Endothelial cell of umbilical vein (primary cell): ENCODE results near the gene MCC. TPM values are rescaled to one million over a fixed set of nuclear protein-coding genes. Genes with fewer than 3 reads are reported as not detected.

Source experiments
- BruUV-seq: library from RNA; stranded (reverse); fragments of 400-500 nt; replicated peaks from 2 replicates; lab custom pipeline; 2021; lab: Mats Ljungman, UMichigan
- CTCF ChIA-PET: fragments of 300-600, 350-600 bp; sonication (Branson Sonifier 250); formaldehyde crosslinking; loops from one replicate; lab custom pipeline; 2021; ENCODE audit warnings: antibody characterized with exemption, inconsistent platforms; lab: Charles Lee
- POLR2A ChIA-PET: fragments of 300-600, 350-600 bp; sonication (Branson Sonifier 250); formaldehyde crosslinking; loops from one replicate; lab custom pipeline; 2021; ENCODE audit warnings: antibody characterized with exemption, inconsistent platforms; lab: Charles Lee
- DNase-seq: peaks from one replicate; pipeline ENCODE4 v3.0.0-alpha.2; 2011; ENCODE audit warnings: low read depth, low spot score
- FAIRE-seq: peaks from 2 replicates; lab custom pipeline; 2011; peaks lifted over from hg19 to GRCh38; lab: Jason Lieb, UNC
- H2AFZ ChIP-seq: 2 replicates; pipeline ENCODE4 v1.6.0; 2012; ENCODE audit warnings: low read depth, low read length, control low read depth, inconsistent platforms
- H3K27ac ChIP-seq: 2 replicates; pipeline ENCODE4 v1.5.1; 2011; ENCODE audit warnings: low read depth, mild to moderate bottlenecking, control low read depth, low read length, moderate library complexity; ENCODE audit not compliant: insufficient read depth
- H3K27me3 ChIP-seq, 2 experiments: 2 replicates each; pipeline versions ENCODE4 v1.6.0 to v1.6.1; 2011; ENCODE audit warnings: low read length in 2 of 2, mixed read lengths in 1 of 2; ENCODE audit not compliant: control insufficient read depth in 2 of 2, insufficient read depth in 2 of 2
- H3K36me3 ChIP-seq, 2 experiments: 2 replicates in 1 of 2; 3 replicates in 1 of 2; pipeline ENCODE4 v1.5.1; 2011; ENCODE audit warnings: low read length in 2 of 2, mild to moderate bottlenecking in 1 of 2, moderate library complexity in 1 of 2; ENCODE audit not compliant: control insufficient read depth in 2 of 2, insufficient read depth in 2 of 2; ENCODE audit errors: extremely low read depth in 1 of 2
- H3K4me1 ChIP-seq: 3 replicates; pipeline ENCODE4 v1.5.1; 2011; ENCODE audit warnings: mild to moderate bottlenecking, low read length; ENCODE audit not compliant: control insufficient read depth, insufficient read depth; ENCODE audit errors: extremely low read depth
- H3K4me2 ChIP-seq: 2 replicates; pipeline ENCODE4 v1.6.1; 2011; ENCODE audit warnings: low read length, control low read depth, mixed read lengths; ENCODE audit not compliant: insufficient read depth
- H3K4me3 ChIP-seq, 3 experiments: fragments of 200-600 bp in 1 of 3; sonication (generic), shearing (Covaris generic) in 1 of 3; replicated peaks in 1 of 3; 2 replicates each; pipeline ENCODE4 v1.5.1; 2011 to 2016; ENCODE audit warnings: control low read depth in 3 of 3, low read length in 3 of 3, mild to moderate bottlenecking in 2 of 3, inconsistent platforms in 1 of 3, low read depth in 1 of 3, moderate library complexity in 1 of 3; ENCODE audit not compliant: insufficient read depth in 1 of 3
- H3K79me2 ChIP-seq: 2 replicates; pipeline ENCODE4 v1.6.0; 2012; ENCODE audit warnings: low read length, inconsistent platforms; ENCODE audit not compliant: control insufficient read depth, insufficient read depth
- H3K9ac ChIP-seq: replicated peaks from 2 replicates; pipeline ENCODE3; 2011; ENCODE audit warnings: low read length, control low read depth; ENCODE audit not compliant: insufficient read depth; ENCODE audit errors: extremely low read depth
- H3K9me1 ChIP-seq: replicated peaks from 3 replicates; pipeline ENCODE4 v1.6.0; 2011; ENCODE audit warnings: mild to moderate bottlenecking, low read length; ENCODE audit not compliant: control insufficient read depth, insufficient read depth; ENCODE audit errors: extremely low read depth
- H3K9me3 ChIP-seq: replicated peaks from 2 replicates; pipeline ENCODE4 v1.5.1; 2012; ENCODE audit warnings: low read length, inconsistent platforms; ENCODE audit not compliant: control insufficient read depth, insufficient read depth
- H4K20me1 ChIP-seq: replicated peaks from 2 replicates; pipeline ENCODE3; 2011; ENCODE audit warnings: mild to moderate bottlenecking, low read length; ENCODE audit not compliant: control insufficient read depth, insufficient read depth; ENCODE audit errors: extremely low read depth
- EZH2 ChIP-seq: IDR thresholded peaks from 2 replicates; pipeline ENCODE4 v1.6.1; 2012; ENCODE audit warnings: borderline replicate concordance, low read depth, mild to moderate bottlenecking, moderate library complexity, low read length, inconsistent platforms; ENCODE audit not compliant: severe bottlenecking
- FOS ChIP-seq: IDR thresholded peaks from 2 replicates; pipeline ENCODE4 v1.6.1; 2011; ENCODE audit warnings: mild to moderate bottlenecking, low read length, moderate library complexity, borderline replicate concordance; ENCODE audit not compliant: insufficient read depth
- GATA2 ChIP-seq: IDR thresholded peaks from 2 replicates; pipeline ENCODE4 v1.7.0; 2011; ENCODE audit warnings: low read depth, mild to moderate bottlenecking, moderate library complexity, mixed read lengths, low read length; ENCODE audit not compliant: insufficient read length, insufficient read depth
- JUN ChIP-seq: IDR thresholded peaks from 2 replicates; pipeline ENCODE4 v1.6.1; 2011; ENCODE audit warnings: borderline replicate concordance, low read depth; ENCODE audit not compliant: insufficient read length, insufficient read depth
- MYC ChIP-seq: IDR thresholded peaks from one replicate; pipeline ENCODE4 v1.6.1; 2011; ENCODE audit warnings: mild to moderate bottlenecking, low read depth, low read length
- POLR2A ChIP-seq: IDR thresholded peaks from 2 replicates; pipeline ENCODE4 v1.6.1; 2012; ENCODE audit warnings: low read depth, mild to moderate bottlenecking, control low read depth, low read length
- POLR2AphosphoS5 ChIP-seq: IDR thresholded peaks from 2 replicates; pipeline ENCODE4 v1.6.1; 2012; ENCODE audit warnings: low read depth, mild to moderate bottlenecking, control low read depth, low read length, moderate library complexity; ENCODE audit not compliant: insufficient read depth
- dilution Hi-C: fragments of 300-500 bp; cut with MboI; formaldehyde crosslinking; loops from one replicate; pipeline ENCODE4 v1.15.0; 2019; ENCODE audit warnings: low sequenced_read_pairs; ENCODE audit not compliant: extremely low pct_ligation_motif_present
- intact Hi-C: fragments of 100-400 bp; cut with micrococcal nuclease; formaldehyde crosslinking; loops from one replicate; pipeline ENCODE4 v1.10.0; 2022
- polyA plus RNA-seq, 4 experiments: library from polyadenylated mRNA; depleted of rRNA in 3 of 4; stranded (reverse) in 3 of 4; unstranded in 1 of 4; fragments of >200 nt; gene quantifications; 2 replicates each; pipeline versions ENCODE4 v1.2.1 to v1.2.3, GENCODE V29; 2011 to 2012; ENCODE audit warnings: missing spikeins in 1 of 4
- total RNA-seq: library from RNA; stranded (reverse); gene quantifications from 2 replicates; pipeline ENCODE4 v1.2.3, GENCODE V29; 2021
- TF ChIP-seq, protein P1 (sequence below), 2 donors: IDR thresholded peaks; 1 replicate in 1 of 2; 2 replicates in 1 of 2; pipeline ENCODE4 v1.5.1; 2011; ENCODE audit warnings: low read length in 2 of 2, mild to moderate bottlenecking in 2 of 2, moderate library complexity in 2 of 2, control low read depth in 1 of 2, inconsistent platforms in 1 of 2, low read depth in 1 of 2; ENCODE audit not compliant: insufficient read depth in 1 of 2; ENCODE audit errors: extremely low read depth in 1 of 2
- TF ChIP-seq, protein P2 (sequence below): IDR thresholded peaks from 2 replicates; pipeline ENCODE4 v1.6.1; 2011; ENCODE audit not compliant: insufficient read depth, insufficient read length

The MCC gene
- total and polyA plus RNA-seq, 2 donors (not counting 3 experiments of a cell fraction or from before 2014, with no cell fraction given) = 6.9 to 27.5 TPM

DNA sequence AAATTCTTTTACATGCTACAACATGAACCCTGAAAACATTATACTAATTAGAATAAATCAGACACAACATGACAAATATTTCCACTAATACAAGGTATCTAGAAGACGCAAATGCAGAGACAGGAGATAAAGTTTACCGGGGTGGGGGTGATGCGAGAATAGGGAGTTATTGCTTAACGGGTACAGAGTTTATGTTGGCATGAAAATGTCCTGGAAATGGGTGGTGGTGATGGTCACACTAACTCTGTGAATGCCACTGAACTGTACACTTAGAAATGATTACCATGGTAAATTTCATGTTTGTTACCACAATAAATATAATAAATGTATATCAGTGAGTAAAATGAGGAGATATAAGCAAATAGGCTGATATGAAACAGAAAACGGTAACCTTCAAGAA, 378.9 kb downstream of the MCC start:
- no peaks in the 10 kb centered on the region for H3K9me3 ChIP-seq
- H3K27ac ChIP-seq = no peak overlapping the region
- H3K4me2 ChIP-seq = no peak overlapping the region
- no peak overlapping the region for H3K9ac ChIP-seq
- ChIA-PET POLR2A (no interaction called here), CTCF (no interaction called here)
- H4K20me1 ChIP-seq = no peaks in the 10 kb centered on the region
- no peaks in the 10 kb centered on the region for H3K36me3 ChIP-seq
- intact Hi-C loops = no loop called here
- FAIRE-seq = no peak
- no peaks in the 10 kb centered on the region for H3K79me2 ChIP-seq
- BruUV-seq = no TSS peak
- peaks cover 2% of the 10 kb centered on the region for H3K4me1 ChIP-seq
- H3K27me3 ChIP-seq = no peaks in the 10 kb centered on the region
- dilution Hi-C loops = no loop called here
- no peak overlapping the region for H2AFZ ChIP-seq
- no peaks in the 10 kb centered on the region for H3K9me1 ChIP-seq
- TF ChIP-seq POLR2AphosphoS5 (no peak), GATA2 (no peak), MYC (no peak), JUN (no peak), FOS (no peak), POLR2A (no peak), EZH2 (no peak)
- TF ChIP-seq, protein P1, sequence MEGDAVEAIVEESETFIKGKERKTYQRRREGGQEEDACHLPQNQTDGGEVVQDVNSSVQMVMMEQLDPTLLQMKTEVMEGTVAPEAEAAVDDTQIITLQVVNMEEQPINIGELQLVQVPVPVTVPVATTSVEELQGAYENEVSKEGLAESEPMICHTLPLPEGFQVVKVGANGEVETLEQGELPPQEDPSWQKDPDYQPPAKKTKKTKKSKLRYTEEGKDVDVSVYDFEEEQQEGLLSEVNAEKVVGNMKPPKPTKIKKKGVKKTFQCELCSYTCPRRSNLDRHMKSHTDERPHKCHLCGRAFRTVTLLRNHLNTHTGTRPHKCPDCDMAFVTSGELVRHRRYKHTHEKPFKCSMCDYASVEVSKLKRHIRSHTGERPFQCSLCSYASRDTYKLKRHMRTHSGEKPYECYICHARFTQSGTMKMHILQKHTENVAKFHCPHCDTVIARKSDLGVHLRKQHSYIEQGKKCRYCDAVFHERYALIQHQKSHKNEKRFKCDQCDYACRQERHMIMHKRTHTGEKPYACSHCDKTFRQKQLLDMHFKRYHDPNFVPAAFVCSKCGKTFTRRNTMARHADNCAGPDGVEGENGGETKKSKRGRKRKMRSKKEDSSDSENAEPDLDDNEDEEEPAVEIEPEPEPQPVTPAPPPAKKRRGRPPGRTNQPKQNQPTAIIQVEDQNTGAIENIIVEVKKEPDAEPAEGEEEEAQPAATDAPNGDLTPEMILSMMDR (IDR thresholded peaks at IDR 0.05; ENCODE audit: extremely low read depth in 1 of 2, insufficient read depth in 1 of 2, low read depth in 1 of 2, low read length in 2 of 2) = no peak
- TF ChIP-seq, protein P2, sequence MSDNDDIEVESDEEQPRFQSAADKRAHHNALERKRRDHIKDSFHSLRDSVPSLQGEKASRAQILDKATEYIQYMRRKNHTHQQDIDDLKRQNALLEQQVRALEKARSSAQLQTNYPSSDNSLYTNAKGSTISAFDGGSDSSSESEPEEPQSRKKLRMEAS = no peak
- no peak for DNase-seq
- H3K4me3 ChIP-seq = no peak overlapping the region
